GM23338 (cell line): ENCODE results near the gene ARFIP2. TPM values are rescaled to one million over a fixed set of nuclear protein-coding genes. Genes with fewer than 3 reads are reported as not detected.

Experiments used
- ATAC-seq: fragments of 200-7000 bp; cut with Tn5 transposase; 3 replicates; pipeline ENCODE4 v1.9.1; 2020
- DNase-seq: peaks from one replicate; pipeline ENCODE4 v3.0.0-alpha.2; 2015; ENCODE audit warnings: low spot score
- H2AFZ ChIP-seq: fragments of 200-600 bp; sonication (generic); 2 replicates; pipeline ENCODE4 v1.8.0; 2016; ENCODE audit warnings: antibody characterized with exemption, mild to moderate bottlenecking, moderate library complexity
- H3F3A ChIP-seq: fragments of 200-600 bp; sonication (generic); replicated peaks from 2 replicates; pipeline ENCODE4 v1.8.0; 2017; ENCODE audit warnings: antibody characterized with exemption, mixed run types, low read depth
- H3K27ac ChIP-seq: fragments of 200-600 bp; sonication (generic); 2 replicates; pipeline ENCODE4 v1.6.1; 2016; ENCODE audit warnings: low read depth
- H3K27me3 ChIP-seq: fragments of 200-600 bp; sonication (generic); 2 replicates; pipeline ENCODE4 v1.8.0; 2016; ENCODE audit warnings: mild to moderate bottlenecking, mixed run types, moderate library complexity; ENCODE audit not compliant: insufficient read depth
- H3K36me3 ChIP-seq: fragments of 200-600 bp; sonication (generic); 2 replicates; pipeline ENCODE4 v1.8.0; 2016; ENCODE audit warnings: mild to moderate bottlenecking; ENCODE audit not compliant: insufficient read depth
- H3K4me1 ChIP-seq: fragments of 200-600 bp; sonication (generic); 2 replicates; pipeline ENCODE4 v1.8.0; 2016; ENCODE audit warnings: mild to moderate bottlenecking, moderate library complexity; ENCODE audit not compliant: insufficient read depth
- H3K4me2 ChIP-seq: fragments of 200-600 bp; sonication (generic); 2 replicates; pipeline ENCODE4 v1.7.1; 2017; ENCODE audit warnings: mixed run types
- H3K4me3 ChIP-seq: fragments of 200-600 bp; sonication (generic); 2 replicates; pipeline ENCODE4 v1.6.1; 2016; ENCODE audit warnings: mixed run types
- H3K79me2 ChIP-seq: fragments of 200-600 bp; sonication (generic); replicated peaks from 2 replicates; pipeline ENCODE4 v1.8.0; 2017; ENCODE audit warnings: mild to moderate bottlenecking; ENCODE audit not compliant: insufficient read depth
- H3K9me2 ChIP-seq: fragments of 200-600 bp; sonication (generic); 2 replicates; pipeline ENCODE4 v1.8.0; 2017; ENCODE audit not compliant: insufficient read depth
- H4K20me1 ChIP-seq: fragments of 200-600 bp; sonication (generic); replicated peaks from 2 replicates; pipeline ENCODE4 v1.8.0; 2017; ENCODE audit warnings: mild to moderate bottlenecking; ENCODE audit not compliant: insufficient read depth
- H3K27ac Mint-ChIP-seq: 2 replicates; pipeline ENCODE4 v1.8.0; 2020; ENCODE audit warnings: inconsistent platforms, mild to moderate bottlenecking, moderate library complexity, mixed read lengths
- H3K27me3 Mint-ChIP-seq: 3 replicates; pipeline ENCODE4 v1.8.0; 2022; ENCODE audit warnings: low read depth, mild to moderate bottlenecking, moderate library complexity, mixed read lengths, inconsistent platforms; ENCODE audit not compliant: insufficient read depth, poor library complexity
- H3K36me3 Mint-ChIP-seq: 3 replicates; pipeline ENCODE4 v1.8.0; 2021; ENCODE audit warnings: low read depth, mild to moderate bottlenecking, inconsistent platforms, moderate library complexity, mixed read lengths
- H3K4me1 Mint-ChIP-seq: 3 replicates; pipeline ENCODE4 v1.8.0; 2020; ENCODE audit warnings: mild to moderate bottlenecking, inconsistent platforms, mixed read lengths
- H3K4me3 Mint-ChIP-seq: 3 replicates; pipeline ENCODE4 v1.8.0; 2021; ENCODE audit warnings: moderate library complexity, mild to moderate bottlenecking, inconsistent platforms, mixed read lengths
- H3K9me3 Mint-ChIP-seq: 3 replicates; pipeline ENCODE4 v1.8.0; 2020; ENCODE audit warnings: moderate library complexity, mild to moderate bottlenecking, inconsistent platforms, mixed read lengths
- CREB1 ChIP-seq: fragments of 250-450 bp; sonication (Bioruptor Pico); IDR thresholded peaks from 2 replicates; pipeline ENCODE4 v1.5.0; 2020; ENCODE audit warnings: low read depth, mild to moderate bottlenecking, moderate library complexity
- CTCF ChIP-seq, 2 experiments: fragments of 200-600 bp in 1 of 2; sonication (generic) in 1 of 2; conservative IDR thresholded peaks; 2 replicates each; pipeline versions ENCODE4 v1.5.1 to v1.6.1; 2016 to 2017; ENCODE audit warnings: antibody characterized with exemption in 2 of 2, low read depth in 2 of 2, mild to moderate bottlenecking in 2 of 2, moderate library complexity in 1 of 2
- ETS1 ChIP-seq: IDR thresholded peaks from 2 replicates; pipeline ENCODE4 v1.6.1; 2016; ENCODE audit warnings: antibody characterized with exemption
- EZH2 ChIP-seq: fragments of 200-600 bp; sonication (generic); IDR thresholded peaks from one replicate; pipeline ENCODE4 v1.8.0; 2017; ENCODE audit warnings: antibody characterized with exemption, mild to moderate bottlenecking, low read depth; ENCODE audit not compliant: unreplicated experiment
- JUNB ChIP-seq: IDR thresholded peaks from one replicate; pipeline ENCODE4 v1.6.1; 2016; ENCODE audit warnings: antibody characterized with exemption; ENCODE audit not compliant: unreplicated experiment
- NANOG ChIP-seq: IDR thresholded peaks from 2 replicates; pipeline ENCODE4 v1.6.1; 2016; ENCODE audit warnings: antibody characterized with exemption, borderline replicate concordance
- REST ChIP-seq: IDR thresholded peaks from one replicate; pipeline ENCODE4 v1.6.1; 2018; ENCODE audit warnings: antibody characterized with exemption; ENCODE audit not compliant: unreplicated experiment
- STAT1 ChIP-seq: IDR thresholded peaks from one replicate; pipeline ENCODE4 v1.6.1; 2016; ENCODE audit warnings: antibody characterized with exemption; ENCODE audit not compliant: unreplicated experiment
- ZNF114 ChIP-seq: fragments of 250-450 bp; sonication (Bioruptor Pico); IDR thresholded peaks from 2 replicates; pipeline ENCODE4 v1.5.0; 2020; ENCODE audit warnings: mild to moderate bottlenecking, moderate library complexity
- ZNF331 ChIP-seq: fragments of 250-450 bp; sonication (Bioruptor Pico); IDR thresholded peaks from 2 replicates; pipeline ENCODE4 v1.5.0; 2020; ENCODE audit warnings: low read depth, mild to moderate bottlenecking, moderate library complexity
- ZNF462 ChIP-seq: fragments of 250-450 bp; sonication (Bioruptor Pico); IDR thresholded peaks from 2 replicates; pipeline ENCODE4 v1.5.0; 2020; ENCODE audit warnings: mild to moderate bottlenecking, moderate library complexity
- polyA plus RNA-seq: library from polyadenylated mRNA; unstranded; fragments of >200 nt; fragmentation: Nextera tagmentation; extraction: Ambion mirVana; gene quantifications from 2 replicates; pipeline ENCODE4 v1.2.1, GENCODE V29; 2016
- total RNA-seq: library from RNA; depleted of rRNA; stranded (reverse); fragments of >200 nt; shearing (Covaris generic); gene quantifications from 2 replicates; pipeline ENCODE4 v1.2.3, GENCODE V29; 2014

Gene ARFIP2
- total and polyA plus RNA-seq, 2 experiments from 2014 or later = 35.4 to 61.5 TPM

- Mint-ChIP-seq H3K9me3 (no peaks in the 10 kb centered on the region), H3K27me3 (peaks cover 9% of the 10 kb centered on the region), H3K36me3 (no peaks in the 10 kb centered on the region; the same call in 2 of the 3 replicates), H3K4me3 (no peak overlapping the region), H3K4me1 (peaks cover 8% of the 10 kb centered on the region), H3K27ac (no peak overlapping the region)
- no peak for DNase-seq
- Histone ChIP-seq H3K4me3 (no peak overlapping the region), H2AFZ (no peak overlapping the region), H3K36me3 (no peaks in the 10 kb centered on the region; the same call in 1 of the 2 replicates), H3K27me3 (no peaks in the 10 kb centered on the region), H3K9me2 (no peaks in the 10 kb centered on the region), H3K4me2 (no peak overlapping the region), H3K27ac (no peak overlapping the region), H3K4me1 (peaks cover 4% of the 10 kb centered on the region; the same call in 1 of the 2 replicates), H3K79me2 (no peaks in the 10 kb centered on the region), H3F3A (no peaks in the 10 kb centered on the region), H4K20me1 (peaks cover 5% of the 10 kb centered on the region; the same call in 1 of the 2 replicates)
- no peak for TF ChIP-seq EZH2
- no peak for TF ChIP-seq ZNF462 (CRISPR knock-in tag)
- TF ChIP-seq CTCF (conservative IDR thresholded peaks at IDR 0.05; ENCODE audit: low read depth in 2 of 2) = no peak
- TF ChIP-seq REST = no peak
- no peak for TF ChIP-seq NANOG
- TF ChIP-seq JUNB = no peak
- TF ChIP-seq ZNF331 (CRISPR knock-in tag) = no peak
- no peak for TF ChIP-seq ETS1
- TF ChIP-seq ZNF114 (CRISPR knock-in tag) = no peak
- TF ChIP-seq STAT1 = no peak
- no peak for TF ChIP-seq CREB1 (CRISPR knock-in tag)
- ATAC-seq = no peak
These were observed 17.4 kb upstream of the ARFIP2 start for GRCh38 chr11:6498544-6498943.
